Measurements from ENCODE around the gene CASK. TPM values are rescaled to one million over a fixed set of nuclear protein-coding genes. Genes with fewer than 3 reads are reported as not detected.

Gene CASK
- total and polyA plus RNA-seq, 10 donors: 4.7 to 63.7 (median 42.8) TPM

GRCh38 chrX:41530085-41530484, 393.3 kb downstream of the CASK start:
- H3K4me3 ChIP-seq: no peak overlapping the region
- H3K9me3 ChIP-seq: no peaks in the 10 kb centered on the region
- intact Hi-C loops (cut with DNase I; ENCODE audit: low total_unique reads): no loop called here
- H3K4me1 ChIP-seq: no peaks in the 10 kb centered on the region
- peaks cover 0 to 10% (median 0%) of the 10 kb centered on the region in 7 donors for H3K27me3 ChIP-seq (replicated peaks in 1 of 7)
- no peak overlapping the region for H3K27ac ChIP-seq
- no peak for TF ChIP-seq POLR2AphosphoS5 (IDR thresholded peaks at IDR 0.05)
- DNase-seq: no peak
- peaks cover 0 to 37% (median 9%) of the 10 kb centered on the region in 6 donors for H3K36me3 ChIP-seq

- Histone ChIP-seq H3K27me3 (replicated peaks in 1 of 7) (peaks cover 0 to 10% (median 0%) of the 10 kb centered on the region in 7 donors), H3K4me1 (no peaks in the 10 kb centered on the region), H3K4me3 (no peak overlapping the region), H3K36me3 (peaks cover 0 to 43% (median 9%) of the 10 kb centered on the region in 6 donors), H3K9me3 (no peaks in the 10 kb centered on the region), H3K27ac (no peak overlapping the region)
- 81 to 98% (median 96%) methylated on average over 10 to 11 of the region's 11 CpGs for WGBS, 5 donors
- TF ChIP-seq POLR2AphosphoS5 (IDR thresholded peaks at IDR 0.05): no peak
- no peak for TF ChIP-seq POLR2A (IDR thresholded peaks at IDR 0.05)
- TF ChIP-seq CTCF (IDR thresholded peaks at IDR 0.05 in 8 of 11, conservative IDR thresholded peaks at IDR 0.05 in 3 of 11): no peak
- no peak for DNase-seq
- intact Hi-C loops (cut with DNase I; ENCODE audit: low total_unique reads): no loop called here
Observed at GRCh38 chrX:41529221-41529620, 394.1 kb downstream of the CASK start.

GRCh38 chrX:41528784-41529183, 394.6 kb downstream of the CASK start:
- TF ChIP-seq POLR2AphosphoS5 (IDR thresholded peaks at IDR 0.05) (no peak), POLR2A (IDR thresholded peaks at IDR 0.05) (no peak)
- peaks cover 0 to 43% (median 9%) of the 10 kb centered on the region in 6 donors for H3K36me3 ChIP-seq
- no peak for DNase-seq
- H3K27me3 ChIP-seq (replicated peaks in 1 of 7): peaks cover 0 to 10% (median 0%) of the 10 kb centered on the region in 7 donors
- WGBS, 5 donors: 75 to 97% (median 97%) methylated on average over 3 to 7 of the region's 7 CpGs
- no peak overlapping the region for H3K27ac ChIP-seq
- H3K4me3 ChIP-seq: no peak overlapping the region
- intact Hi-C loops (cut with DNase I; ENCODE audit: low total_unique reads): no loop called here
- no peaks in the 10 kb centered on the region for H3K9me3 ChIP-seq
- no peaks in the 10 kb centered on the region for H3K4me1 ChIP-seq

- 75 to 95% (median 80%) methylated on average over 5 of the region's 5 CpGs for WGBS, 5 donors
Observed at GRCh38 chrX:41526925-41527324, 396.4 kb downstream of the CASK start.

GRCh38 chrX:41526271-41526670, 397.1 kb downstream of the CASK start:
- H3K4me3 ChIP-seq: no peak overlapping the region
- peaks cover 0 to 10% (median 0%) of the 10 kb centered on the region in 7 donors for H3K27me3 ChIP-seq (replicated peaks in 1 of 7)
- H3K36me3 ChIP-seq: peaks cover 0 to 54% (median 9%) of the 10 kb centered on the region in 6 donors
- intact Hi-C loops (cut with DNase I; ENCODE audit: low total_unique reads): no loop called here
- WGBS, 5 donors: 73 to 88% (median 84%) methylated on average over 2 of the region's 2 CpGs
- TF ChIP-seq POLR2A (IDR thresholded peaks at IDR 0.05) (no peak), CTCF (IDR thresholded peaks at IDR 0.05 in 8 of 11, conservative IDR thresholded peaks at IDR 0.05 in 3 of 11) (no peak), POLR2AphosphoS5 (IDR thresholded peaks at IDR 0.05) (no peak)
- no peak overlapping the region for H3K27ac ChIP-seq
- no peak for DNase-seq
- H3K9me3 ChIP-seq: no peaks in the 10 kb centered on the region
- no peaks in the 10 kb centered on the region for H3K4me1 ChIP-seq

More at GRCh38 chrX:41526925-41527324, 396.4 kb downstream of the CASK start:
- H3K4me3 ChIP-seq: no peak overlapping the region
- intact Hi-C loops (cut with DNase I; ENCODE audit: low total_unique reads): no loop called here
- H3K4me1 ChIP-seq: no peaks in the 10 kb centered on the region
- DNase-seq: no peak
- peaks cover 0 to 10% (median 0%) of the 10 kb centered on the region in 7 donors for H3K27me3 ChIP-seq (replicated peaks in 1 of 7)
- H3K36me3 ChIP-seq: peaks cover 0 to 59% (median 9%) of the 10 kb centered on the region in 6 donors
- H3K9me3 ChIP-seq: no peaks in the 10 kb centered on the region
- no peak overlapping the region for H3K27ac ChIP-seq
- TF ChIP-seq POLR2A (IDR thresholded peaks at IDR 0.05) (no peak), CTCF (IDR thresholded peaks at IDR 0.05 in 8 of 11, conservative IDR thresholded peaks at IDR 0.05 in 3 of 11) (no peak), POLR2AphosphoS5 (IDR thresholded peaks at IDR 0.05) (no peak)
